ENCODE results near the gene DIPK1A. TPM values are rescaled to one million over a fixed set of nuclear protein-coding genes. Genes with fewer than 3 reads are reported as not detected.

DIPK1A gene
- total RNA-seq, 2 experiments from 2014 or later: 11.6 TPM

Other genes starting within 250 kb of the DIPK1A start
- 1 to 10 TPM in 1 of 2 experiments, under 1 TPM in 1; 0.23 to 1.2 TPM for gene EVI5, start 176.4 kb downstream of the DIPK1A start, total RNA-seq
- 100 to 1,000 TPM; 809 to 885 TPM for gene RPL5, start 129.4 kb downstream of the DIPK1A start, total RNA-seq
- gene MTF2, start 117.8 kb upstream of the DIPK1A start, total RNA-seq: 10 to 100 TPM; 61.6 to 66.8 TPM
- gene TMED5, start 219.0 kb upstream of the DIPK1A start, total RNA-seq: 10 to 100 TPM; 48.2 to 52.3 TPM
- gene CCDC18, start 219.3 kb upstream of the DIPK1A start, total RNA-seq: 10 to 100 TPM; 25.2 to 29.2 TPM

Measured in activated naive CD8-positive, alpha-beta T cell treated with anti-CD3 and anti-CD28 coated beads, Interleukin-2, amount 10 ng/mL, durations not matched to agents 7 days and 5 days (primary cell).